K562 (cell line): ENCODE measurements around the gene TTLL3. TPM values are rescaled to one million over a fixed set of nuclear protein-coding genes. Genes with fewer than 3 reads are reported as not detected.
A peak's percentile ranks its signal among the peaks of the same experiment; 100 is the strongest.

Experiments
- ATAC-seq: fragments of 200-7000 bp; cut with Tn5 transposase; 3 replicates; pipeline ENCODE4 v1.9.1; 2020; ENCODE audit warnings: moderate library complexity
- BruUV-seq: library from RNA; stranded (reverse); fragments of 400-500 nt; replicated peaks from 2 replicates; lab custom pipeline; 2021; lab: Mats Ljungman, UMichigan
- CTCF ChIA-PET: fragments of 300-600 bp; formaldehyde crosslinking; extraction: SDS; loops from one replicate; lab custom pipeline; 2021; ENCODE audit warnings: low intra/inter-chr PET ratio; lab: Yijun Ruan, JAX
- POLR2A ChIA-PET: fragments of 300-600, 350-650 bp; sonication (Branson Sonifier 250); formaldehyde crosslinking; extraction: SDS; loops from one replicate; lab custom pipeline; 2021; ENCODE audit warnings: antibody characterized with exemption, inconsistent platforms; lab: Yijun Ruan, JAX
- DNase-seq, 4 experiments: peaks; one replicate each; pipeline versions ENCODE4 v3.0.0 to v3.0.0-alpha.2; 2011 to 2018; ENCODE audit warnings: low spot score in 3 of 4, mixed read lengths in 3 of 4; ENCODE audit errors: extremely low read depth in 1 of 4
- FAIRE-seq: peaks from 2 replicates; lab custom pipeline; 2011; peaks lifted over from hg19 to GRCh38; lab: Jason Lieb, UNC
- H2AFZ ChIP-seq: 2 replicates; pipeline ENCODE4 v1.6.0; 2011; ENCODE audit warnings: low read depth, low read length, control low read depth, inconsistent platforms
- H3K27ac ChIP-seq: fragments of 200-600 bp; 3 replicates; pipeline ENCODE4 v1.8.0; 2011; ENCODE audit warnings: low read depth, mild to moderate bottlenecking, control low read depth, inconsistent platforms, low read length, moderate library complexity, mixed read lengths; ENCODE audit errors: extremely low read depth
- H3K27me3 ChIP-seq, 2 experiments: fragments of 300-600 bp in 1 of 2; 2 replicates in 1 of 2; 3 replicates in 1 of 2; pipeline versions ENCODE4 v1.6.0 to v1.8.0; 2011; ENCODE audit warnings: inconsistent platforms in 2 of 2, low read length in 2 of 2, mild to moderate bottlenecking in 1 of 2, mixed read lengths in 1 of 2, moderate library complexity in 1 of 2; ENCODE audit not compliant: control insufficient read depth in 2 of 2, insufficient read depth in 2 of 2
- H3K36me3 ChIP-seq: fragments of 300-600 bp; 3 replicates; pipeline ENCODE4 v1.8.0; 2011; ENCODE audit warnings: mild to moderate bottlenecking, low read length, inconsistent platforms; ENCODE audit not compliant: control insufficient read depth, insufficient read depth
- H3K4me1 ChIP-seq, 2 experiments: fragments of 200-600 bp in 1 of 2; replicated peaks in 1 of 2; 2 replicates in 1 of 2; 3 replicates in 1 of 2; pipeline versions ENCODE4 v1.5.1 to v1.8.0; 2011; ENCODE audit warnings: inconsistent platforms in 2 of 2, low read length in 2 of 2, mild to moderate bottlenecking in 1 of 2, mixed read lengths in 1 of 2, moderate library complexity in 1 of 2; ENCODE audit not compliant: control insufficient read depth in 2 of 2, insufficient read depth in 2 of 2
- H3K4me2 ChIP-seq: 2 replicates; pipeline ENCODE4 v1.6.1; 2011; ENCODE audit warnings: low read length, control low read depth, inconsistent platforms, mixed read lengths; ENCODE audit not compliant: insufficient read depth
- H3K4me3 ChIP-seq: fragments of 200-600 bp; sonication (generic), shearing (Covaris generic); 2 replicates; pipeline ENCODE4 v1.5.1; 2016; ENCODE audit warnings: control low read depth, inconsistent platforms
- H3K79me2 ChIP-seq: fragments of 200-600 bp; 3 replicates; pipeline ENCODE4 v1.8.0; 2011; ENCODE audit warnings: low read length, inconsistent platforms; ENCODE audit not compliant: control insufficient read depth, insufficient read depth
- H3K9ac ChIP-seq, 2 experiments: 2 replicates each; pipeline versions ENCODE4 v1.6.0 to v1.6.1; 2011; ENCODE audit warnings: low read depth in 2 of 2, low read length in 2 of 2, control low read depth in 1 of 2, inconsistent platforms in 1 of 2, mild to moderate bottlenecking in 1 of 2, mixed read lengths in 1 of 2; ENCODE audit not compliant: insufficient read depth in 1 of 2
- H3K9me1 ChIP-seq: one replicate; pipeline ENCODE4 v1.6.0; 2011; ENCODE audit warnings: inconsistent platforms, mild to moderate bottlenecking, low read length, moderate library complexity; ENCODE audit not compliant: control insufficient read depth, insufficient read depth
- H3K9me3 ChIP-seq: replicated peaks from 2 replicates; pipeline ENCODE4 v1.5.1; 2011; ENCODE audit warnings: low read depth, low read length, inconsistent platforms; ENCODE audit not compliant: control insufficient read depth, insufficient read depth
- H4K20me1 ChIP-seq: replicated peaks from 2 replicates; pipeline ENCODE4 v1.6.1; 2011; ENCODE audit warnings: low read length, inconsistent platforms, mixed read lengths; ENCODE audit not compliant: control insufficient read depth, insufficient read depth
- CEBPB ChIP-seq: fragments of 450-650 bp; IDR thresholded peaks from 2 replicates; pipeline ENCODE4 v1.6.1; 2016; ENCODE audit warnings: missing genetic modification characterization, missing compliant biosample characterization
- CEBPG ChIP-seq, 3 experiments: fragments of 200-800 bp in 1 of 3; sonication (Bioruptor generic) in 1 of 3; sonication (generic) in 1 of 3; formaldehyde crosslinking in 1 of 3; IDR thresholded peaks in 2 of 3; conservative IDR thresholded peaks in 1 of 3; 2 replicates each; pipeline versions ENCODE4 v1.6.1 to v1.8.0; 2016 to 2022; ENCODE audit warnings: missing compliant biosample characterization in 2 of 3, missing genetic modification characterization in 2 of 3, mild to moderate bottlenecking in 1 of 3, missing genetic modification reagents in 1 of 3
- CREB1 ChIP-seq, 2 experiments: sonication (generic) in 1 of 2; formaldehyde crosslinking in 1 of 2; IDR thresholded peaks; 2 replicates each; pipeline versions ENCODE4 v1.6.1 to v1.8.0; 2012 to 2022; ENCODE audit warnings: inconsistent platforms in 1 of 2, mild to moderate bottlenecking in 1 of 2, missing genetic modification reagents in 1 of 2, moderate library complexity in 1 of 2
- DMBX1 ChIP-seq: fragments of 250-450 bp; sonication (Bioruptor Pico); IDR thresholded peaks from 2 replicates; pipeline ENCODE4 v1.8.0; 2022; ENCODE audit warnings: inconsistent platforms, mild to moderate bottlenecking, moderate library complexity, borderline replicate concordance
- ELF2 ChIP-seq: fragments of 250-450 bp; sonication (Bioruptor Pico); IDR thresholded peaks from 2 replicates; pipeline ENCODE4 v1.5.0; 2021; ENCODE audit warnings: mild to moderate bottlenecking
- GATAD2A ChIP-seq: fragments of 450-650 bp; IDR thresholded peaks from 2 replicates; pipeline ENCODE4 v1.6.1; 2017
- NEUROD1 ChIP-seq: fragments of 150-350 bp; IDR thresholded peaks from 2 replicates; pipeline ENCODE4 v1.6.1; 2014; ENCODE audit warnings: borderline replicate concordance, low read length, low read depth; ENCODE audit not compliant: partially characterized antibody
- PHB ChIP-seq: fragments of 250-450 bp; sonication (Bioruptor Pico); IDR thresholded peaks from 2 replicates; pipeline ENCODE4 v1.5.0; 2021
- POLR2G ChIP-seq: fragments of 200-400 bp; formaldehyde crosslinking; IDR thresholded peaks from 2 replicates; pipeline ENCODE4 v1.6.1; 2017; ENCODE audit warnings: low read depth, mild to moderate bottlenecking, antibody characterized with exemption, low read length, moderate library complexity
- RBFOX2 ChIP-seq: fragments of 200-400 bp; formaldehyde crosslinking; IDR thresholded peaks from 2 replicates; pipeline ENCODE4 v1.6.1; 2017; ENCODE audit warnings: low read depth, mild to moderate bottlenecking, low read length, moderate library complexity
- SRSF1 ChIP-seq: fragments of 200-400 bp; formaldehyde crosslinking; IDR thresholded peaks from 2 replicates; pipeline ENCODE4 v1.6.1; 2017; ENCODE audit warnings: mild to moderate bottlenecking, low read depth, low read length, moderate library complexity
- THAP12 ChIP-seq: fragments of 250-450 bp; sonication (Bioruptor Pico); IDR thresholded peaks from 2 replicates; pipeline ENCODE4 v1.9.0; 2021; ENCODE audit warnings: mild to moderate bottlenecking, inconsistent platforms
- ZNF707 ChIP-seq: fragments of 250-450 bp; sonication (Bioruptor Pico); conservative IDR thresholded peaks from 2 replicates; pipeline ENCODE4 v1.8.0; 2022; ENCODE audit warnings: inconsistent platforms, mild to moderate bottlenecking, moderate library complexity
- WGBS: fragments of 100-300 bp; shearing (Covaris generic); methylation state at CpG from one replicate; pipeline ENCODE4 v1.1.6; 2016; ENCODE audit warnings: low coverage, mixed read lengths; ENCODE audit not compliant: insufficient coverage; ENCODE audit errors: missing lambda C conversion rate; 5-methylcytosine and 5-hydroxymethylcytosine counted together
- in situ Hi-C: fragments of 300-500 bp; cut with MboI; formaldehyde crosslinking; loops from 4 replicates; pipeline ENCODE4 v1.15.0; 2018; ENCODE audit warnings: inconsistent platforms, mixed read lengths
- intact Hi-C: fragments of 100-400 bp; cut with micrococcal nuclease; formaldehyde crosslinking; loops from 2 replicates; pipeline ENCODE4 v1.14.2; 2022
- polyA plus RNA-seq, 8 experiments: library from polyadenylated mRNA; depleted of rRNA in 4 of 8; stranded (reverse) in 5 of 8; unstranded in 3 of 8; fragments of >200 nt; fragmentation: Nextera tagmentation in 2 of 8; fragmentation: Illumina TruSeq in 1 of 8; extraction: Ambion mirVana in 2 of 8; extraction: Trizol in 1 of 8; gene quantifications; 2 replicates each; pipeline versions ENCODE4 v1.2.1 to v1.2.3, GENCODE V29; 2011 to 2014; ENCODE audit warnings: inconsistent platforms in 1 of 8, missing spikeins in 1 of 8
- total RNA-seq, 7 experiments: library from RNA; depleted of rRNA in 6 of 7; stranded (reverse); fragments of >200 nt in 6 of 7; fragmentation: Illumina TruSeq in 2 of 7; extraction: Trizol in 2 of 7; gene quantifications; 2 replicates each; pipeline versions ENCODE4 v1.2.1 to v1.2.3, GENCODE V29; 2011 to 2021; ENCODE audit warnings: low replicate concordance in 1 of 7
- TF ChIP-seq, protein P1 (sequence below): fragments of 450-650 bp; formaldehyde crosslinking; IDR thresholded peaks from 2 replicates; pipeline ENCODE4 v1.4.0; 2022; ENCODE audit warnings: missing genetic modification characterization
- TF ChIP-seq, protein P2 (sequence below): fragments of 250-450 bp; sonication (Bioruptor Pico); IDR thresholded peaks from 2 replicates; pipeline ENCODE4 v1.6.1; 2021; ENCODE audit warnings: mild to moderate bottlenecking
- TF ChIP-seq, protein P3 (sequence below): sonication (generic); formaldehyde crosslinking; IDR thresholded peaks from 2 replicates; pipeline ENCODE4 v1.8.0; 2023; ENCODE audit warnings: mild to moderate bottlenecking, missing genetic modification reagents

TTLL3 gene
- total and polyA plus RNA-seq, 9 of the 15 experiments (the other 6 are each of a cell fraction or from before 2014, with no cell fraction given), result 8.9 to 106 (median 33.2) TPM

GRCh38 chr3:9780458-9780812, 29.6 kb upstream of the TTLL3 start:
- no peak overlapping the region for H2AFZ ChIP-seq
- TF ChIP-seq GATAD2A, result no peak
- TF ChIP-seq NEUROD1, result no peak
- TF ChIP-seq CEBPB (tag), result 0 out of 2 replicates have a peak, but pooled peaks have one; percentile 22
- TF ChIP-seq RBFOX2, result peak; percentile 35; the same call in 1 of the 2 replicates
- TF ChIP-seq CREB1 (IDR thresholded peaks at IDR 0.05), result no peak
- no peak for TF ChIP-seq CREB1 (CRISPR knock-in tag; IDR thresholded peaks at IDR 0.05)
- no peak for TF ChIP-seq DMBX1 (CRISPR knock-in tag)
- TF ChIP-seq ZNF707, result no peak
- no peak for TF ChIP-seq SRSF1
- TF ChIP-seq, protein P1, sequence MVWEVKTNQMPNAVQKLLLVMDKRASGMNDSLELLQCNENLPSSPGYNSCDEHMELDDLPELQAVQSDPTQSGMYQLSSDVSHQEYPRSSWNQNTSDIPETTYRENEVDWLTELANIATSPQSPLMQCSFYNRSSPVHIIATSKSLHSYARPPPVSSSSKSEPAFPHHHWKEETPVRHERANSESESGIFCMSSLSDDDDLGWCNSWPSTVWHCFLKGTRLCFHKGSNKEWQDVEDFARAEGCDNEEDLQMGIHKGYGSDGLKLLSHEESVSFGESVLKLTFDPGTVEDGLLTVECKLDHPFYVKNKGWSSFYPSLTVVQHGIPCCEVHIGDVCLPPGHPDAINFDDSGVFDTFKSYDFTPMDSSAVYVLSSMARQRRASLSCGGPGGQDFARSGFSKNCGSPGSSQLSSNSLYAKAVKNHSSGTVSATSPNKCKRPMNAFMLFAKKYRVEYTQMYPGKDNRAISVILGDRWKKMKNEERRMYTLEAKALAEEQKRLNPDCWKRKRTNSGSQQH (CRISPR knock-in tag), result no peak
- no peak for TF ChIP-seq PHB (CRISPR knock-in tag)
- TF ChIP-seq THAP12, result no peak
- peak; percentile 62 for TF ChIP-seq POLR2G
- TF ChIP-seq, protein P2, sequence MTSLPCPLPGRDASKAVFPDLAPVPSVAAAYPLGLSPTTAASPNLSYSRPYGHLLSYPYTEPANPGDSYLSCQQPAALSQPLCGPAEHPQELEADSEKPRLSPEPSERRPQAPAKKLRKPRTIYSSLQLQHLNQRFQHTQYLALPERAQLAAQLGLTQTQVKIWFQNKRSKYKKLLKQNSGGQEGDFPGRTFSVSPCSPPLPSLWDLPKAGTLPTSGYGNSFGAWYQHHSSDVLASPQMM (CRISPR knock-in tag), result no peak
- no peak for TF ChIP-seq ELF2
- TF ChIP-seq CEBPG (CRISPR knock-in tag; IDR thresholded peaks at IDR 0.05), result 0 out of 2 replicates have a peak, but pooled peaks have one; percentile 10
- TF ChIP-seq CEBPG (tag; conservative IDR thresholded peaks at IDR 0.05 in 1 of 2, IDR thresholded peaks at IDR 0.05 in 1 of 2), result no peak
- TF ChIP-seq, protein P3, sequence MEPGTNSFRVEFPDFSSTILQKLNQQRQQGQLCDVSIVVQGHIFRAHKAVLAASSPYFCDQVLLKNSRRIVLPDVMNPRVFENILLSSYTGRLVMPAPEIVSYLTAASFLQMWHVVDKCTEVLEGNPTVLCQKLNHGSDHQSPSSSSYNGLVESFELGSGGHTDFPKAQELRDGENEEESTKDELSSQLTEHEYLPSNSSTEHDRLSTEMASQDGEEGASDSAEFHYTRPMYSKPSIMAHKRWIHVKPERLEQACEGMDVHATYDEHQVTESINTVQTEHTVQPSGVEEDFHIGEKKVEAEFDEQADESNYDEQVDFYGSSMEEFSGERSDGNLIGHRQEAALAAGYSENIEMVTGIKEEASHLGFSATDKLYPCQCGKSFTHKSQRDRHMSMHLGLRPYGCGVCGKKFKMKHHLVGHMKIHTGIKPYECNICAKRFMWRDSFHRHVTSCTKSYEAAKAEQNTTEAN (CRISPR knock-in tag), result no peak

More at GRCh38 chr3:9780458-9780812, 29.6 kb upstream of the TTLL3 start:
- Histone ChIP-seq H3K36me3 (peaks cover 45% of the 10 kb centered on the region), H3K4me2 (no peak overlapping the region), H4K20me1 (no peaks in the 10 kb centered on the region), H3K9ac (peak overlapping the region in 1 of 2 experiments; percentile 83; a peak in 3 of 4 replicates), H3K9me1 (no peaks in the 10 kb centered on the region), H3K4me1 (peaks cover 18 to 20% of the 10 kb centered on the region in 2 experiments), H3K27me3 (no peaks in the 10 kb centered on the region), H3K27ac (peak overlapping the region; percentile 9; the same call in 1 of the 3 replicates), H3K4me3 (no peak overlapping the region), H3K79me2 (no peaks in the 10 kb centered on the region), H3K9me3 (no peaks in the 10 kb centered on the region)
- intact Hi-C loops (loop anchor here (5.0 kb wide), 1 partner anchor 152 kb away; the partner anchor contains the start of gene CRELD1), in situ Hi-C loops (no loop called here)
- no peak for FAIRE-seq
- WGBS, result 72% methylated on average over 10 of the region's 10 CpGs
- no peak for ATAC-seq
- ChIA-PET POLR2A (interaction anchor here (0.8 to 1.6 kb wide), 5 partner anchors 11 to 53 kb away, joined by 3 to 5 read pairs (median 5); partner anchors contain the start of genes ARPC4, BRPF1 and CAMK1), CTCF (interaction anchor here (0.6 kb wide), 1 partner anchor 546 kb away, joined by 6 read pairs; no protein-coding TSS in a partner anchor)
- BruUV-seq, result no TSS peak
- no peak for DNase-seq
